Measurements from ENCODE around the gene MIA2.
A peak's percentile ranks its signal among the peaks of the same experiment; 100 is the strongest.
"Not testable (repeated sequence)": the region's sequence is repeated elsewhere in the genome, so short reads cannot be mapped to it uniquely, and the experiment has no call there.

MIA2 gene

DNA sequence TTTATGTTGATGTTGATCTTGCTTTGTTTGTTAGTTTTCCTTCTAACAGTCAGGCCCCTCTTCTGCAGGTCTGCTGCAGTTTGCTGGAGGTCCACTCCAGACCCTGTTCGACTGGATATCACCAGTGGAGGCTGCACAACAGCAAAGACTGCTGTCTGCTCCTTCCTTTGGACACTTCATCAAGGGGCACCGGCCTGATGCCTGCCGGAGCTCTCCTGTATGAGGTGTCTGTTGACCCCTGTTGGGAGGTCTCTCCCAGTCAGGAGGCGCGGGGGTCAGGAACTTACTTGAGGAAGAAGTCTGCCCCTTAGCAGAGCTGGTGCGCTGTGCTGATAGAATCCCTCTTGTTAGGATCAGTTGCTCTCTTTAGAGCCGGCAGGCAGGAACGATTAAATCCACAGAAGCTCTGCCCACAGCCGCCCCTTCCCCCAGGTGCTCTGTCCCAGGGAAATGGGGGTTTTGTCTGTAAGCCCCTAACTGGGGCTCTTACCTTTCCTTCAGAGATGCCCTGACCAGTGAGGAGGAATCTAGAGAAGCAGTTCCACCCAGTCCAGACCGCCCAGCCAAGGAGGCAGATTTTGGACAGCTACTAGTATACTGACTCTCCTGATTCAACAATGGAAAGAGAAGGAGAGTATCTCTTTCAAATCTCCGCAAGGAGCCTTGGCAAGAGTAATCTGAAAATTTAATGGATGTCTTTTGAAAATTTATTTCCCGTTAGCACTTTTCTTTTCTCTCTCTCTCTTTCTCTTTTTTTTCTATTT, 25.2 kb downstream of the MIA2 start:
- no peak for DNase-seq
- Histone ChIP-seq H3K9me3 (no peaks in the 10 kb centered on the region), H3K4me1 (no peaks in the 10 kb centered on the region), H3K27me3 (no peaks in the 10 kb centered on the region), H3K36me3 (no peaks in the 10 kb centered on the region), H3K4me3 (ENCODE audit: low read depth, low read length) (no peak overlapping the region)
- TF ChIP-seq, protein P1, sequence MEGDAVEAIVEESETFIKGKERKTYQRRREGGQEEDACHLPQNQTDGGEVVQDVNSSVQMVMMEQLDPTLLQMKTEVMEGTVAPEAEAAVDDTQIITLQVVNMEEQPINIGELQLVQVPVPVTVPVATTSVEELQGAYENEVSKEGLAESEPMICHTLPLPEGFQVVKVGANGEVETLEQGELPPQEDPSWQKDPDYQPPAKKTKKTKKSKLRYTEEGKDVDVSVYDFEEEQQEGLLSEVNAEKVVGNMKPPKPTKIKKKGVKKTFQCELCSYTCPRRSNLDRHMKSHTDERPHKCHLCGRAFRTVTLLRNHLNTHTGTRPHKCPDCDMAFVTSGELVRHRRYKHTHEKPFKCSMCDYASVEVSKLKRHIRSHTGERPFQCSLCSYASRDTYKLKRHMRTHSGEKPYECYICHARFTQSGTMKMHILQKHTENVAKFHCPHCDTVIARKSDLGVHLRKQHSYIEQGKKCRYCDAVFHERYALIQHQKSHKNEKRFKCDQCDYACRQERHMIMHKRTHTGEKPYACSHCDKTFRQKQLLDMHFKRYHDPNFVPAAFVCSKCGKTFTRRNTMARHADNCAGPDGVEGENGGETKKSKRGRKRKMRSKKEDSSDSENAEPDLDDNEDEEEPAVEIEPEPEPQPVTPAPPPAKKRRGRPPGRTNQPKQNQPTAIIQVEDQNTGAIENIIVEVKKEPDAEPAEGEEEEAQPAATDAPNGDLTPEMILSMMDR (IDR thresholded peaks at IDR 0.05; ENCODE audit: low read depth, low read length) = no peak

DNA sequence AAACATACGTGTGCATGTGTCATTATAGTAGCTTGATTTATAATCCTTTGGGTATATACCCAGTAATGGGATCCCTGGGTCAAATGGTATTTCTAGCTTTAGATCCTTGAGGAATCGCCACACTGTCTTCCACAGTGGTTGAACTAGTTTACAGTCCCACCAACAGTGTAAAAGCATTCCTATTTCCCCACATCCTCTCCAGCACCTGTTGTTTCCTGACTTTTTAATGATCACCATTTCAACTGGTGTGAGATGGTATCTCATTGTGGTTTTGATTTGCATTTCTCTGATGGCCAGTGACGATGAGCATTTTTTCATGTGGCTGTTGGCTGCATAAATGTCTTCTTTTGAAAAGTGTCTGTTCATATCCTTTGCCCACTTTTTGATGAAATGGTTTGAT, 26.4 kb downstream of the MIA2 start:
- not testable (repeated sequence) for H3K36me3 ChIP-seq; H3K4me3 ChIP-seq (ENCODE audit: low read depth, low read length); H3K27me3 ChIP-seq; H3K9me3 ChIP-seq; DNase-seq; H3K4me1 ChIP-seq

GRCh38 chr14:39262214-39262613, 28.5 kb downstream of the MIA2 start:
- not testable (repeated sequence) for H3K4me1 ChIP-seq; H3K27me3 ChIP-seq; H3K4me3 ChIP-seq (ENCODE audit: low read depth, low read length); H3K36me3 ChIP-seq; H3K9me3 ChIP-seq; DNase-seq

DNA sequence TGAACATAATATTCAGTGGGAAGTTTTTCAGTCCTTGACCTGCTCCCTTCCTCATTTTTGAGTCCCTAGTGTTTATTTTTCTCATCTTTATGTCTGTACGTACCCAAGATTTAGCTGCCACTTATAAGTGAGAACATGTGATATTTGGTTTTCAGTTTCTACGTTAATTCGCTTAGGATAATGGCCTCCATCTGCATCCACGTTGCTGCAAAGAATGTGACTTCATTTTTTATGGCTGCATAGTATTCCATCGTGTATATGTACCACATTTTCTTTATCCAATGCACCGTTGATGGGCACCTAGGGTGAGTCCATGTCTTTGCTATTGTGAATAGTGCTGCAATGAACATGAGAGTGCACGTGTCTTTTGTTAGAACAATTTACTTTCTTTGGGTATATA, 30.3 kb downstream of the MIA2 start:
- no peak for DNase-seq
- Histone ChIP-seq H3K36me3 (no peaks in the 10 kb centered on the region), H3K9me3 (no peaks in the 10 kb centered on the region), H3K27me3 (no peaks in the 10 kb centered on the region), H3K4me3 (ENCODE audit: low read depth, low read length) (no peak overlapping the region), H3K4me1 (no peaks in the 10 kb centered on the region)
- TF ChIP-seq, protein P1 (IDR thresholded peaks at IDR 0.05; ENCODE audit: low read depth, low read length) = no peak

DNA sequence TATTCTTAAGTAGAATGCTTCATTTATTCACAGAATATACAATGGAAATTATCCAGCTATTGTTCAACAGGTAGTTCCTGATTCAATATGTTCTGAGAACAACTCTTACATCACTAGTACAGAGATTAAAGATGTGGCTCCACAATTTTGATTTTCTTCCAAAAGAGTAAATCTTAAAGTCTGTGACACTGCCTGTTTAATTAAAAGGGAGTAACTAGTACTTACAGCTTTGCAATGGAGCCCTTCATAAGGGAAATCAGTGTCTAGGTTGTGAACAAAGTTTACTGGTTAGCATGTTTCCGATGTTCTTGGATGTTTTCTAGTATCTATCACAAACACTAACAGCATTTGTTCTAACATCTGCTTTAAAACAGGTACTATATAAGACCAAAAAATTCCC, 30.8 kb downstream of the MIA2 start:
- DNase-seq = no peak
- Histone ChIP-seq H3K4me3 (ENCODE audit: low read depth, low read length) (no peak overlapping the region), H3K36me3 (no peaks in the 10 kb centered on the region), H3K4me1 (no peaks in the 10 kb centered on the region), H3K27me3 (no peaks in the 10 kb centered on the region), H3K9me3 (no peaks in the 10 kb centered on the region)
- TF ChIP-seq, protein P1 (IDR thresholded peaks at IDR 0.05; ENCODE audit: low read depth, low read length) = no peak

- no peak for DNase-seq
- Histone ChIP-seq H3K27me3 (no peaks in the 10 kb centered on the region), H3K36me3 (no peaks in the 10 kb centered on the region), H3K9me3 (no peaks in the 10 kb centered on the region), H3K4me1 (no peaks in the 10 kb centered on the region), H3K4me3 (ENCODE audit: low read depth, low read length) (no peak overlapping the region)
- TF ChIP-seq, protein P1 (IDR thresholded peaks at IDR 0.05; ENCODE audit: low read depth, low read length) = no peak
Observed at GRCh38 chr14:39265033-39265432, 31.3 kb downstream of the MIA2 start.

GRCh38 chr14:39265806-39266524, 32.2 kb downstream of the MIA2 start:
- Histone ChIP-seq H3K9me3 (no peaks in the 10 kb centered on the region), H3K4me3 (ENCODE audit: low read depth, low read length) (peak overlapping the region; percentile 95), H3K4me1 (no peaks in the 10 kb centered on the region), H3K36me3 (no peaks in the 10 kb centered on the region), H3K27me3 (no peaks in the 10 kb centered on the region)
- DNase-seq = no peak
- TF ChIP-seq, protein P1 (IDR thresholded peaks at IDR 0.05; ENCODE audit: low read depth, low read length) = no peak

Measured in BE2C (cell line).